GM19240 (cell line): Measurements from ENCODE around the gene PACS1.

Experiments
- DNase-seq: peaks from one replicate; pipeline ENCODE4 v3.0.0; 2011; ENCODE audit warnings: low spot score; ENCODE audit not compliant: insufficient read length

Gene PACS1

GRCh38 chr11:66287211-66287888 is 217.3 kb downstream of the PACS1 start:
- DNase-seq: no peak

GRCh38 chr11:66287889-66288670 is 218.0 kb downstream of the PACS1 start:
- DNase-seq: no peak

- DNase-seq: peak; percentile 100
These were observed 218.8 kb downstream of the PACS1 start, which contains the start of gene YIF1A for GRCh38 chr11:66288671-66289547. TSS of gene YIF1A (minus strand) at chr11:66289143. CDS start at chr11:66288985, 158 bp downstream.

- peak; percentile 98 for DNase-seq
These were observed 219.7 kb downstream of the PACS1 start for GRCh38 chr11:66289548-66290329.

GRCh38 chr11:66290330-66290621 is 220.2 kb downstream of the PACS1 start:
- no peak for DNase-seq

GRCh38 chr11:66291303-66291705 is 221.2 kb downstream of the PACS1 start:
- no peak for DNase-seq

GRCh38 chr11:66291706-66292542 is 221.9 kb downstream of the PACS1 start, which contains the start of gene TMEM151A:
TSS of gene TMEM151A (plus strand) at chr11:66291894. CDS start at chr11:66292014, 120 bp downstream.
- no peak for DNase-seq

GRCh38 chr11:66292543-66293332 is 222.7 kb downstream of the PACS1 start:
- DNase-seq: no peak

GRCh38 chr11:66293352-66293751 is 223.3 kb downstream of the PACS1 start:
- DNase-seq: no peak

- DNase-seq: no peak
These were observed 223.9 kb downstream of the PACS1 start for GRCh38 chr11:66293777-66294625.
